RWPE2 (cell line): ENCODE measurements around the gene NR4A3.

ENCODE experiments used
- ATAC-seq: fragments of 200-7000 bp; cut with Tn5 transposase; 3 replicates; pipeline ENCODE4 v1.9.1; 2021; ENCODE audit warnings: low read depth
- DNase-seq: peaks from one replicate; pipeline ENCODE4 v3.0.0-alpha.2; 2020; ENCODE audit warnings: low spot score
- H3K27ac ChIP-seq: fragments of 450-650 bp; 2 replicates; pipeline ENCODE4 v1.5.1; 2017; ENCODE audit warnings: mild to moderate bottlenecking; ENCODE audit not compliant: poor library complexity, severe bottlenecking
- H3K27me3 ChIP-seq: fragments of 250-450 bp; sonication (Bioruptor Pico); 2 replicates; pipeline ENCODE4 v1.5.1; 2021; ENCODE audit warnings: mild to moderate bottlenecking, moderate library complexity; ENCODE audit not compliant: insufficient read depth, poor library complexity, severe bottlenecking
- H3K36me3 ChIP-seq: fragments of 250-450 bp; sonication (Bioruptor Pico); 2 replicates; pipeline ENCODE4 v1.5.1; 2020; ENCODE audit warnings: low read depth, mild to moderate bottlenecking, moderate library complexity
- H3K4me1 ChIP-seq: fragments of 250-450 bp; sonication (Bioruptor Pico); 2 replicates; pipeline ENCODE4 v1.5.1; 2021; ENCODE audit warnings: mild to moderate bottlenecking, moderate library complexity; ENCODE audit not compliant: insufficient read depth, poor library complexity, severe bottlenecking
- H3K4me3 ChIP-seq: fragments of 250-450 bp; sonication (Bioruptor Pico); 2 replicates; pipeline ENCODE4 v1.5.1; 2021; ENCODE audit warnings: mild to moderate bottlenecking, moderate library complexity; ENCODE audit not compliant: severe bottlenecking
- H3K9me3 ChIP-seq: fragments of 250-450 bp; sonication (Bioruptor Pico); 2 replicates; pipeline ENCODE4 v1.5.1; 2021; ENCODE audit warnings: mild to moderate bottlenecking, moderate library complexity; ENCODE audit not compliant: severe bottlenecking
- CTCF ChIP-seq: fragments of 450-650 bp; IDR thresholded peaks from one replicate; pipeline ENCODE4 v1.5.1; 2017; ENCODE audit warnings: mild to moderate bottlenecking, moderate library complexity; ENCODE audit not compliant: poor library complexity, severe bottlenecking

Gene NR4A3

DNA sequence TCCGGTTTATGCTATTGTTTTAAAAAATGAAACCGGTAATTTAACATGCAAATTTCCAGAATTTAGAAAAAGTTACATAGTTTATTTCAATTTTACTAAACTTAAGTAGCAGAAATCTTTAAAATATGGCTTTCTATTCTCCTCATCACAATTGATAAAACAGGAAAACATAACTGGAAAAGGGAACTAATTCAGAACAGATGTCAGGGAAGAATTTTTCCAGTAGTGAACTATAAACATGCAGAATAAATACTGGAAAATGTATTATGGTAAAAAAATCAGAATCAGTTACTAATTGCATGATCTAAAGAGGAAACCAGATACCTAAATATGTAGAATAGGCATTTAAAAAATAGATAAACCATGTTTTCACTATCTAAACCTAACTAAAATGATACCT, 7.3 kb upstream of the NR4A3 start:
- no peaks in the 10 kb centered on the region for H3K27me3 ChIP-seq
- no peaks in the 10 kb centered on the region; the same call in 1 of the 2 replicates for H3K36me3 ChIP-seq
- no peak overlapping the region for H3K4me3 ChIP-seq
- DNase-seq (no peak), ATAC-seq (no peak)
- no peaks in the 10 kb centered on the region for H3K4me1 ChIP-seq
- H3K27ac ChIP-seq: no peak overlapping the region
- no peaks in the 10 kb centered on the region for H3K9me3 ChIP-seq
- TF ChIP-seq CTCF: no peak

- Histone ChIP-seq H3K36me3 (no peaks in the 10 kb centered on the region; the same call in 1 of the 2 replicates), H3K27ac (no peak overlapping the region), H3K4me3 (no peak overlapping the region), H3K27me3 (no peaks in the 10 kb centered on the region), H3K9me3 (no peaks in the 10 kb centered on the region), H3K4me1 (no peaks in the 10 kb centered on the region)
- DNase-seq (no peak), ATAC-seq (no peak)
- no peak for TF ChIP-seq CTCF
Observed at GRCh38 chr9:99816392-99816791, 5.3 kb upstream of the NR4A3 start.

- no peak for ATAC-seq
- Histone ChIP-seq H3K27ac (no peak overlapping the region), H3K4me1 (no peaks in the 10 kb centered on the region), H3K4me3 (peak overlapping the region; percentile 77), H3K9me3 (no peaks in the 10 kb centered on the region), H3K36me3 (no peaks in the 10 kb centered on the region; the same call in 1 of the 2 replicates), H3K27me3 (peaks cover 12% of the 10 kb centered on the region)
- no peak for DNase-seq
- TF ChIP-seq CTCF: no peak
Observed at GRCh38 chr9:99818500-99818899, 3.2 kb upstream of the NR4A3 start.

- TF ChIP-seq CTCF: no peak
- Histone ChIP-seq H3K4me3 (peak overlapping the region; percentile 77), H3K4me1 (no peaks in the 10 kb centered on the region), H3K36me3 (no peaks in the 10 kb centered on the region; the same call in 1 of the 2 replicates), H3K9me3 (no peaks in the 10 kb centered on the region), H3K27ac (peak overlapping the region; percentile 55), H3K27me3 (peaks cover 18% of the 10 kb centered on the region)
- peak; percentile 77 for DNase-seq
- peak; percentile 58 for ATAC-seq
Observed at GRCh38 chr9:99819123-99819855, 2.4 kb upstream of the NR4A3 start.

DNA sequence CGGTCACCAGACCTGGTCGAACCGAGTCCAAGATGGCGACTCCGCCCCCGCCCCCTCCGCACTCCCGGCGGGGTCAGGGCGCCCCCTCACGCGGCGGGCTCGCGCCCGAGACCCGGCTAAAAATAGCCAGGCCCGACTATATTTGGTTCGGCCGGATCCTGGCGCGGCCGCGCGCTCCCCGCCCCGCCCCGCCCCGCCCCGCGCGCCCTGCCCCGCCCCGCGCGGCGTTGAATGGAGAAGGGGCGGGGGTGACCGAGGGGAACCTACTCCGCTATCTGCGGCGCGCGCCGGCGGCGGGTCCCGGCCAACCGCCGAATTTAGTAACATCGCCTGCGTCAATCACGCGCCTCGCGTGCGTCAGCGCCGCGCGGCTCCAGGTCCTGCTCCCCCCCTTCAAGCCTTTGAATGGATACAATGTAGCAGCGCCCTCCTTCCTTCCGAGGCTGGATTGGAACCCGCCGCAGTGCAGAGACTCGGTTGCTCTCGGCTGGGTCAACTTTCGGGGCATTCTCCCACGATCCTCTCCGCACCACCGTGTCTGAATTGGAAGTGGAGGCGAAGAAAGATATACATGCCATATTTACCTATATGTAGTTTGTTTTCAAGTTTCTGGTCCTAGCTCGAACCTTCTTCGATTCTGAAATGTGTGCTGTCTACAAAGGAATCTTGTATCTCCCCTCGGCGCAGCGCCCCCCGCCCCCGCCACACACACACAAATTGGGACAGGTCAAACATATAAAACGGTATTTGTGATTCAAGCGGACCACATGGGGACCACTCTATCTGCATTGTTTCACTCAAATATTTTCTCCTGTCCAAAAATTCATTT, 1.6 kb upstream of the NR4A3 start:
- DNase-seq (peak; percentile 92), ATAC-seq (peak; percentile 42)
- H3K36me3 ChIP-seq: no peaks in the 10 kb centered on the region; the same call in 1 of the 2 replicates
- H3K4me3 ChIP-seq: peak overlapping the region; percentile 77
- peak overlapping the region; percentile 55 for H3K27ac ChIP-seq
- H3K4me1 ChIP-seq: no peaks in the 10 kb centered on the region
- no peaks in the 10 kb centered on the region for H3K9me3 ChIP-seq
- TF ChIP-seq CTCF: peak; percentile 37
- H3K27me3 ChIP-seq: peaks cover 26% of the 10 kb centered on the region
